Neutrophil (primary cell): ENCODE measurements around the gene COG7.
"Not testable (repeated sequence)": the region's sequence is repeated elsewhere in the genome, so short reads cannot be mapped to it uniquely, and the experiment has no call there.

Experiments used
- H3K27ac ChIP-seq: fragments of 200-600 bp; sonication (generic); 2 replicates; pipeline ENCODE4 v1.5.1; 2016; ENCODE audit warnings: mild to moderate bottlenecking, moderate library complexity
- H3K27me3 ChIP-seq: fragments of 200-600 bp; sonication (generic); 2 replicates; pipeline ENCODE4 v1.6.0; 2016; ENCODE audit warnings: mild to moderate bottlenecking
- H3K36me3 ChIP-seq: fragments of 200-600 bp; sonication (generic); 2 replicates; pipeline ENCODE4 v1.5.1; 2017
- H3K4me1 ChIP-seq, 2 experiments: fragments of 200-600 bp in 1 of 2; sonication (generic) in 1 of 2; 1 replicate in 1 of 2; 2 replicates in 1 of 2; pipeline versions ENCODE4 v1.5.1 to v1.6.1; 2013 to 2016; ENCODE audit warnings: low read depth in 1 of 2, low read length in 1 of 2, mild to moderate bottlenecking in 1 of 2, moderate library complexity in 1 of 2; ENCODE audit not compliant: control insufficient read depth in 1 of 2, insufficient read depth in 1 of 2
- H3K4me3 ChIP-seq, 2 experiments: fragments of 200-600 bp in 1 of 2; sonication (generic) in 1 of 2; 1 replicate in 1 of 2; 2 replicates in 1 of 2; pipeline ENCODE4 v1.5.1; 2013 to 2016; ENCODE audit warnings: low read depth in 1 of 2, low read length in 1 of 2, mild to moderate bottlenecking in 1 of 2, moderate library complexity in 1 of 2
- H3K9me3 ChIP-seq: fragments of 200-600 bp; sonication (generic); 2 replicates; pipeline ENCODE4 v1.5.1; 2016
- TF ChIP-seq, protein P1 (sequence below): fragments of 200-600 bp; sonication (generic); IDR thresholded peaks from 2 replicates; pipeline ENCODE4 v1.5.1; 2016; ENCODE audit warnings: antibody characterized with exemption

Gene COG7

DNA sequence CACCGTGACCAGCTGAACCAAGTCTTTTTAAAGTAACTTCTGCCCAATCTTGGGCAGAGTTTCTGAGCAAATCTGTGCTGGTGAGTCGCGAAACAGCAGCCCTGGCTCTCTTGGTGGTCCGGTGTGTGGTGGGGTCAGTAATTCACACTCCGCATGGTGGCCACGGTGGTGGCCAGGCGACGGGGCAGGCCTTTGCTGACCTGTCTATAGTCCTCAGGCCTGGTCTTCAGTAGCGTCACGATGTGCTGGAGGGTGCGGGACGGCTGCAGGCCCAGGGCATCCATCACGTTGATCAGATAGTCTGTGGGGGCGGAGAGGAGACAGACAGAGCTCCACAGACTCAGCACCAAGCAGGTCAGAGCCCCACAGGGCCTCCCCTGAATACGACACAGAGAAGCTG lies 64.2 kb downstream of the COG7 start:
- TF ChIP-seq, protein P1, sequence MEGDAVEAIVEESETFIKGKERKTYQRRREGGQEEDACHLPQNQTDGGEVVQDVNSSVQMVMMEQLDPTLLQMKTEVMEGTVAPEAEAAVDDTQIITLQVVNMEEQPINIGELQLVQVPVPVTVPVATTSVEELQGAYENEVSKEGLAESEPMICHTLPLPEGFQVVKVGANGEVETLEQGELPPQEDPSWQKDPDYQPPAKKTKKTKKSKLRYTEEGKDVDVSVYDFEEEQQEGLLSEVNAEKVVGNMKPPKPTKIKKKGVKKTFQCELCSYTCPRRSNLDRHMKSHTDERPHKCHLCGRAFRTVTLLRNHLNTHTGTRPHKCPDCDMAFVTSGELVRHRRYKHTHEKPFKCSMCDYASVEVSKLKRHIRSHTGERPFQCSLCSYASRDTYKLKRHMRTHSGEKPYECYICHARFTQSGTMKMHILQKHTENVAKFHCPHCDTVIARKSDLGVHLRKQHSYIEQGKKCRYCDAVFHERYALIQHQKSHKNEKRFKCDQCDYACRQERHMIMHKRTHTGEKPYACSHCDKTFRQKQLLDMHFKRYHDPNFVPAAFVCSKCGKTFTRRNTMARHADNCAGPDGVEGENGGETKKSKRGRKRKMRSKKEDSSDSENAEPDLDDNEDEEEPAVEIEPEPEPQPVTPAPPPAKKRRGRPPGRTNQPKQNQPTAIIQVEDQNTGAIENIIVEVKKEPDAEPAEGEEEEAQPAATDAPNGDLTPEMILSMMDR: no peak

GRCh38 chr16:23387666-23388065 lies 65.3 kb downstream of the COG7 start:
- no peaks in the 10 kb centered on the region for H3K27me3 ChIP-seq
- H3K4me1 ChIP-seq: no peaks in the 10 kb centered on the region
- no peaks in the 10 kb centered on the region for H3K9me3 ChIP-seq
- H3K36me3 ChIP-seq: peaks cover 41% of the 10 kb centered on the region
- TF ChIP-seq, protein P1: no peak
- H3K4me3 ChIP-seq: no peak overlapping the region
- H3K27ac ChIP-seq: no peak overlapping the region

More for the DNA sequence above, 64.2 kb downstream of the COG7 start:
- Histone ChIP-seq H3K9me3 (no peaks in the 10 kb centered on the region), H3K4me3 (no peak overlapping the region), H3K27ac (no peak overlapping the region), H3K4me1 (no peaks in the 10 kb centered on the region), H3K27me3 (no peaks in the 10 kb centered on the region), H3K36me3 (peaks cover 48% of the 10 kb centered on the region)

GRCh38 chr16:23385441-23385840 lies 67.5 kb downstream of the COG7 start:
- Histone ChIP-seq H3K27me3 (no peaks in the 10 kb centered on the region), H3K36me3 (peaks cover 19% of the 10 kb centered on the region), H3K9me3 (no peaks in the 10 kb centered on the region), H3K27ac (no peak overlapping the region), H3K4me1 (no peaks in the 10 kb centered on the region), H3K4me3 (no peak overlapping the region)
- TF ChIP-seq, protein P1: no peak

DNA sequence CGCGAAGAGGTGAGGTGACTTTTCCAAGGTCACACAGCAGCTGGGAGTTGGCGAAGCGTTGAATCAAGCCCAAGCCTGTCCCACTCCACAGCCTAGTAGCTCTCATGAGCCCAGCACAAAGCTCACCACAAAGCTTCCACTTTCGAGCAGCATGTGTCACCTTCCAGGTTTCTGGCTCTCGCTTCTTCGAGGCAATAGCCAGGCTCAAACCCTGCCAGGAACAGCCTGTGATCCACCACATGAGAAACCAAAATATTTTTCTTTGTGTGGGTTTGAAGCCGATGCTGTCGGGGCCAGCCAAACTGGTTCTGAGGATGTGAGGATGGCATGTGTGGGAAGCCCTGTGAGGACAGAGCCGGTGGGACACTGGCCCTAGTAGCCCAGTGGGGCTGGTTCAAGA lies 68.1 kb downstream of the COG7 start:
- Histone ChIP-seq H3K4me1 (no peaks in the 10 kb centered on the region), H3K36me3 (peaks cover 14% of the 10 kb centered on the region), H3K27me3 (no peaks in the 10 kb centered on the region), H3K27ac (no peak overlapping the region), H3K4me3 (no peak overlapping the region), H3K9me3 (no peaks in the 10 kb centered on the region)
- TF ChIP-seq, protein P1: no peak

DNA sequence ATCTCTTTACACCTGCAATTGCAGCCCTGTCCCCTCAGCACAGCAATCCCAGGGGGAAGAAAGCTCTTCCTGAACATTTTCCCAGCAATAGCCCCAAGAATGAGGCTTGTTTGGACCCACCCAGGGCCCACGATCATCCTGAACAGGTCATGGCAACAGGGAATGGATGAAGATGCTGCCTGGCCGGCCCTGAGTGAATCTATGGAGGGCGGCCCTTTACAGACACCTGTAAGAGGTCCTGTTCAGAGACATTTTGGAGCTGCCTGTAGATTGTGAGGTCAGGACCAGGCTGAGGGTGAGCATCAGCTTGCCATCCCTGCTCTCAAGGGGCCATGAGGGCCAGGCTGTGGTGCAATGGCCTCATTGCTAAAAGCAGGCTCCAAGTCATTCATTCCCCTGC lies 69.1 kb downstream of the COG7 start:
- Histone ChIP-seq H3K36me3 (peaks cover 4% of the 10 kb centered on the region), H3K4me3 (no peak overlapping the region), H3K27me3 (no peaks in the 10 kb centered on the region), H3K9me3 (no peaks in the 10 kb centered on the region), H3K4me1 (no peaks in the 10 kb centered on the region), H3K27ac (no peak overlapping the region)
- TF ChIP-seq, protein P1: no peak

DNA sequence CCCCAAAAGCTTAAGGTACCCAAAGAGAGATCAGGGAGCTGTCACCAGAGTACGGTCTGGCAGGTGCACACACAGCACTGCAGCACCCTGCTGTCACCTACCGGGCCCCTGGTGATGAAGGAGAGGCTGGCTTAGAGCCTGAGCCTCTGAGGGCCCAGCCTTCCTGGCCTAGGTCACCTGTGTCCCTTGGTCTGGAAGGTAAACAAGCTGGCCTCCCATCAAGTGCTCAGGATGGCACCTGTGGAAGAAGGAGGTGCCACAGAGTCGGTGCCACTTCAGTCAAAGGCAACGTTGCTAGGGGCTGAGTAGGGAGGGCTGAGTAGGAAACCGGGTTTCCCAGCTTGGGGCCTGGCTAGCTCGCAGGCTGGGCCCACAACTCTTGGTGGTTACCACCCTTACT lies 70.7 kb downstream of the COG7 start:
- Histone ChIP-seq H3K27me3 (no peaks in the 10 kb centered on the region), H3K36me3 (no peaks in the 10 kb centered on the region), H3K27ac (no peak overlapping the region), H3K4me3 (no peak overlapping the region), H3K9me3 (no peaks in the 10 kb centered on the region), H3K4me1 (no peaks in the 10 kb centered on the region)
- TF ChIP-seq, protein P1: no peak

DNA sequence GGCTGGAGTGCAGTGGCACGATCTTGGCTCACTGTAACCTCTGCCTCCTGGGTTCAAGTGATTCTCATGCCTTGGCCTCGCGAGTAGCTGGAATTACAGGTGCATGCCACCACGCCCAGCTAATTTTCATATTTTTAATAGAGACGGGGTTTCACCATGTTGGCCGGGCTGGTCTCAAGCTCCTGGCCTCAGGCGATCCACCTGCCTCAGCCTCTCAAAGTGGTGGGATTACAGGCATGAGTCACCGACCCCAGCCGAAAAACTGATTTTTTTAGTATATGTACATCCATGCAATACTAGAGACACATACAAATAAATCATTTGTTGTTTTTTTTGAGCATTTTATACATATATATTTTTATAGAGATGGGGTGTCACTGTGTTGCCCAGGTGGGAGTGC lies 71.3 kb downstream of the COG7 start:
- not testable (repeated sequence) for H3K36me3 ChIP-seq, H3K27ac ChIP-seq, H3K27me3 ChIP-seq, H3K4me3 ChIP-seq, H3K9me3 ChIP-seq, H3K4me1 ChIP-seq
